Astrocyte of the spinal cord (primary cell): ENCODE results near the gene ADPRH.
"Not testable (repeated sequence)": the region's sequence is repeated elsewhere in the genome, so short reads cannot be mapped to it uniquely, and the experiment has no call there.

Source experiments
- DNase-seq: peaks from one replicate; pipeline ENCODE4 v3.0.0; 2011; ENCODE audit warnings: low read depth, low spot score
- H3K4me3 ChIP-seq: 2 replicates; pipeline ENCODE4 v1.5.1; 2011; ENCODE audit warnings: low read depth, mild to moderate bottlenecking, low read length, moderate library complexity
- in situ Hi-C: cut with HindIII; loops from 2 replicates; pipeline ENCODE4 v1.10.0; 2017; ENCODE audit warnings: low sequenced_read_pairs
- TF ChIP-seq, protein P1 (sequence below): IDR thresholded peaks from 2 replicates; pipeline ENCODE4 v1.5.1; 2012; ENCODE audit warnings: low read depth, mild to moderate bottlenecking, low read length, inconsistent platforms

ADPRH gene

DNA sequence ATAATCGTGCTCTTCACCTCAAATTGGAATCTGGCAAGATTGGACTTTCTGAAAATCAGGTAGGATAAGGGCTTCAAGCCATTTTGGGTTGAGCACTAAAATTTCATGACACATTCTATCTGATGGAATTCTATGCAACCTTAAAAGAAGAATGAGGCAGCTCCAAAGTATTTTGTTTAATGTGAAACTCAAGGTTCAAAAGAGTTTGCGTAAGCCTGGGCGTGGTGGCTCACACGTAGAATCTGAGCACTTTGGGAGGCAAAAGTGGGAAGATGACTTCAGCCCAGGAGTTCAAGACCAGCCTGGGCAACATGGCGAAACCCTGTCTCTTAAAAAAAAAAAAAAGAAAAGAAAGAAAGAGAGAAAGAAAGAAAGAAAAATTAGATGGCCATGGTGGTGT, 14.8 kb downstream of the ADPRH start:
- TF ChIP-seq, protein P1, sequence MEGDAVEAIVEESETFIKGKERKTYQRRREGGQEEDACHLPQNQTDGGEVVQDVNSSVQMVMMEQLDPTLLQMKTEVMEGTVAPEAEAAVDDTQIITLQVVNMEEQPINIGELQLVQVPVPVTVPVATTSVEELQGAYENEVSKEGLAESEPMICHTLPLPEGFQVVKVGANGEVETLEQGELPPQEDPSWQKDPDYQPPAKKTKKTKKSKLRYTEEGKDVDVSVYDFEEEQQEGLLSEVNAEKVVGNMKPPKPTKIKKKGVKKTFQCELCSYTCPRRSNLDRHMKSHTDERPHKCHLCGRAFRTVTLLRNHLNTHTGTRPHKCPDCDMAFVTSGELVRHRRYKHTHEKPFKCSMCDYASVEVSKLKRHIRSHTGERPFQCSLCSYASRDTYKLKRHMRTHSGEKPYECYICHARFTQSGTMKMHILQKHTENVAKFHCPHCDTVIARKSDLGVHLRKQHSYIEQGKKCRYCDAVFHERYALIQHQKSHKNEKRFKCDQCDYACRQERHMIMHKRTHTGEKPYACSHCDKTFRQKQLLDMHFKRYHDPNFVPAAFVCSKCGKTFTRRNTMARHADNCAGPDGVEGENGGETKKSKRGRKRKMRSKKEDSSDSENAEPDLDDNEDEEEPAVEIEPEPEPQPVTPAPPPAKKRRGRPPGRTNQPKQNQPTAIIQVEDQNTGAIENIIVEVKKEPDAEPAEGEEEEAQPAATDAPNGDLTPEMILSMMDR, result no peak
- in situ Hi-C loops, result no loop called here
- H3K4me3 ChIP-seq, result no peak overlapping the region
- no peak for DNase-seq

- in situ Hi-C loops, DNase-seq, H3K4me3 ChIP-seq: not testable (repeated sequence)
These were observed 15.6 kb downstream of the ADPRH start for GRCh38 chr3:119594929-119595328.

GRCh38 chr3:119595639-119596334, 16.5 kb downstream of the ADPRH start:
- in situ Hi-C loops, result no loop called here
- TF ChIP-seq, protein P1, result no peak
- peak; percentile 24 for DNase-seq
- H3K4me3 ChIP-seq, result peak overlapping the region; percentile 13

DNA sequence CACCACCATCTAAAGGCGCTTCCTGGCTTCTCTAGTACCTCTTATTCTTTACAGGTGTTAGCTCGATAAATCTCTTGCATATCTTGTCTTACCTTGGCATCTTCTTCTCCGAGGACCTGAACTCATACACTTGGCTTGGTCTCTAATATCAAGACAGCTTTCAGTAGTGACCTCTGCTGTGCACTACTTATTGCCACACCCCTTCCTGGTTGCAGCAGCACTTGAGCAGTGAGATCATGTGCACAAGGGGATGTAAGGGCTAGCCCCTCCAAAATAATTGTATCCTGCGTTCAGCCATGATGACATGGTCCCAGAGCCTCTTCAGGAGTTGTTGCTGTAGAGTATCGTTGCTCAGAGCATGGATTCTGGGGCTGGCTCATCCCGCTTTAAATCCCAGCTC, 17.1 kb downstream of the ADPRH start:
- DNase-seq, result no peak
- in situ Hi-C loops, result no loop called here
- H3K4me3 ChIP-seq, result no peak overlapping the region
- TF ChIP-seq, protein P1, result no peak

DNA sequence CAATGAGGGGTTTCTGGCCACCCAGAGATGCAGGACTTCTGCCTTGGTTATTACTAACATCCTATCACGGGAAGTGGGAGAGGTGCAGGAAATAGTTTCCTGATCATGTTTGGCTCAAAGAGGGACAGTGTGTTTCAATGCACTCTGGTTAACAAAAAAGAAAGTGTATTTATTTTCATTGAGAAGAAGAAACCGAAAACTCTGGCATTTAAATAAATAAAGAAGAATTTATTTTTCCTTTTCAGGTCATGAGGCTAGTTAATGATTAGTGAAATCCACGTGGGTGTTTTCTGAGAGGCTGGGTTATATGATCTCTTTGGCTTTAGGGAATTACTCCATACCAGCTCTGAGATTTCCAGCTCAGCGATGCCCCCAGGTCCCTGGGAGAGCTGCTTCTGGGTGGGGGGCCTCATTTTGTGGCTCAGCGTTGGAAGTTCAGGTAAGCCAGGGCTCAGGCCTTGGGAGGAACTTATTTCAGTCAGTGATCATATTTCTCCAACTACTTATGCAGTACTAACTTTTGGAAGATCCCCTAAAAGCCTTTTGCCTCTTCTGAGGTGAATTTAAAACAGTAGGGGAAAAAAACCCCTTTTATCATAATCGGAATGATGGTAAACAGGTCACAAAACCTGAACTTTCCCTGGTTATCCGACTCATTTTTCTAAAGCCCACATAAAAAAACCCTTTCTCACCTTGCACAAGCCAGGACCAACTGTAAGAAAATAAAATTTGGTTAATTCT, 18.4 kb downstream of the ADPRH start, which contains the start of gene PLA1A:
PLA1A (plus strand) TSS at position 338 of the 741 bp plus-strand sequence; CDS start at position 367, 29 bp downstream.
- TF ChIP-seq, protein P1, result no peak
- no peak for DNase-seq
- H3K4me3 ChIP-seq, result no peak within 1 kb of the TSS
- in situ Hi-C loops, result no loop called here

GRCh38 chr3:119598410-119599098, 19.3 kb downstream of the ADPRH start:
- no peak overlapping the region for H3K4me3 ChIP-seq
- in situ Hi-C loops, result no loop called here
- TF ChIP-seq, protein P1, result no peak
- DNase-seq, result no peak
